A673 (cell line): ENCODE results near the gene SNAP25. TPM values are rescaled to one million over a fixed set of nuclear protein-coding genes. Genes with fewer than 3 reads are reported as not detected.

ENCODE experiments used
- BruUV-seq: library from RNA; stranded (reverse); fragments of 400-500 nt; replicated peaks from 2 replicates; lab custom pipeline; 2021; lab: Mats Ljungman, UMichigan
- CTCF ChIA-PET: fragments of 300-600 bp; sonication (Branson Sonifier 250); formaldehyde crosslinking; loops from one replicate; lab custom pipeline; 2022; ENCODE audit warnings: antibody characterized with exemption; lab: Charles Lee
- POLR2A ChIA-PET: fragments of 300-600 bp; sonication (Branson Sonifier 250); formaldehyde crosslinking; loops from one replicate; lab custom pipeline; 2022; ENCODE audit warnings: antibody characterized with exemption; ENCODE audit not compliant: low non-redundant PET; lab: Charles Lee
- DNase-seq: peaks from one replicate; pipeline ENCODE4 v3.0.0-alpha.2; 2015; ENCODE audit warnings: low spot score
- H3K27ac ChIP-seq: fragments of 200-600 bp; sonication (generic); 2 replicates; pipeline ENCODE4 v1.5.1; 2016; ENCODE audit warnings: mixed run types, low read depth, mild to moderate bottlenecking, mixed read lengths, antibody characterized with exemption, low read length; ENCODE audit not compliant: poor library complexity, severe bottlenecking
- H3K27me3 ChIP-seq: fragments of 200-600 bp; sonication (generic); replicated peaks from 2 replicates; pipeline ENCODE4 v1.6.1; 2017; ENCODE audit warnings: mixed run types, low read depth, mild to moderate bottlenecking, mixed read lengths, antibody characterized with exemption, low read length; ENCODE audit not compliant: insufficient read depth, poor library complexity
- H3K36me3 ChIP-seq: fragments of 200-600 bp; sonication (generic); 2 replicates; pipeline ENCODE4 v1.6.1; 2016; ENCODE audit warnings: mixed run types, mild to moderate bottlenecking, mixed read lengths, antibody characterized with exemption, low read length; ENCODE audit not compliant: insufficient read depth, poor library complexity, severe bottlenecking
- H3K4me1 ChIP-seq: fragments of 200-600 bp; sonication (generic); 2 replicates; pipeline ENCODE4 v1.6.1; 2017; ENCODE audit warnings: mixed run types, mild to moderate bottlenecking, mixed read lengths, antibody characterized with exemption, low read length; ENCODE audit not compliant: insufficient read depth, poor library complexity, severe bottlenecking
- H3K4me3 ChIP-seq: fragments of 200-600 bp; sonication (generic); 2 replicates; pipeline ENCODE4 v1.5.1; 2016; ENCODE audit warnings: low read depth, mixed run types, mild to moderate bottlenecking, mixed read lengths, low read length; ENCODE audit not compliant: poor library complexity, severe bottlenecking
- H3K9me3 ChIP-seq: fragments of 200-600 bp; sonication (generic); 2 replicates; pipeline ENCODE4 v1.6.1; 2016; ENCODE audit warnings: mixed run types, low read depth, mild to moderate bottlenecking, mixed read lengths, antibody characterized with exemption, low read length; ENCODE audit not compliant: poor library complexity, severe bottlenecking
- CTCF ChIP-seq: fragments of 300-800, 200-600 bp; sonication (generic); conservative IDR thresholded peaks from 2 replicates; pipeline ENCODE4 v1.5.1; 2017; ENCODE audit warnings: low read depth, mild to moderate bottlenecking, antibody characterized with exemption, low read length, moderate library complexity, mixed read lengths
- EZH2 ChIP-seq: fragments of 200-600 bp; sonication (generic); IDR thresholded peaks from 2 replicates; pipeline ENCODE4 v1.6.1; 2017; ENCODE audit warnings: borderline replicate concordance, low read depth, mild to moderate bottlenecking, mixed read lengths, antibody characterized with exemption, low read length; ENCODE audit not compliant: poor library complexity, severe bottlenecking
- intact Hi-C: fragments of 100-400 bp; cut with micrococcal nuclease; formaldehyde crosslinking; loops from one replicate; pipeline ENCODE4 v1.10.0; 2022; ENCODE audit not compliant: unreplicated experiment
- total RNA-seq: library from RNA; stranded (reverse); gene quantifications from 2 replicates; pipeline ENCODE4 v1.2.3, GENCODE V29; 2021

The SNAP25 gene
- total RNA-seq, 1 experiment from 2014 or later, result 5.8 TPM

- CTCF ChIA-PET, result no interaction called here
- Histone ChIP-seq H3K9me3 (no peaks in the 10 kb centered on the region), H3K4me3 (no peak overlapping the region), H3K27me3 (no peaks in the 10 kb centered on the region), H3K4me1 (peaks cover 13% of the 10 kb centered on the region), H3K27ac (no peak overlapping the region), H3K36me3 (no peaks in the 10 kb centered on the region)
- BruUV-seq, result no TSS peak
- no peak for TF ChIP-seq CTCF
- TF ChIP-seq EZH2, result no peak
- DNase-seq, result no peak
- intact Hi-C loops, result no loop called here
- POLR2A ChIA-PET, result no interaction called here
Measured at GRCh38 chr20:10330071-10330470, 111.4 kb downstream of the SNAP25 start.

GRCh38 chr20:10332656-10333415 lies 114.2 kb downstream of the SNAP25 start:
- Histone ChIP-seq H3K4me3 (no peak overlapping the region), H3K27ac (no peak overlapping the region), H3K9me3 (no peaks in the 10 kb centered on the region), H3K36me3 (no peaks in the 10 kb centered on the region), H3K4me1 (peaks cover 13% of the 10 kb centered on the region), H3K27me3 (no peaks in the 10 kb centered on the region)
- DNase-seq, result no peak
- POLR2A ChIA-PET, result no interaction called here
- BruUV-seq, result no TSS peak
- intact Hi-C loops, result no loop called here
- CTCF ChIA-PET, result no interaction called here
- TF ChIP-seq CTCF (no peak), EZH2 (no peak)

GRCh38 chr20:10336959-10337729 lies 118.5 kb downstream of the SNAP25 start:
- Histone ChIP-seq H3K4me3 (no peak overlapping the region), H3K36me3 (no peaks in the 10 kb centered on the region), H3K9me3 (no peaks in the 10 kb centered on the region), H3K4me1 (peaks cover 8% of the 10 kb centered on the region), H3K27ac (no peak overlapping the region), H3K27me3 (no peaks in the 10 kb centered on the region)
- TF ChIP-seq EZH2 (no peak), CTCF (no peak)
- DNase-seq, result no peak
- ChIA-PET POLR2A (no interaction called here), CTCF (no interaction called here)
- BruUV-seq, result no TSS peak
- intact Hi-C loops, result no loop called here
